ENCODE results near the gene SYTL2.

Gene SYTL2

DNA sequence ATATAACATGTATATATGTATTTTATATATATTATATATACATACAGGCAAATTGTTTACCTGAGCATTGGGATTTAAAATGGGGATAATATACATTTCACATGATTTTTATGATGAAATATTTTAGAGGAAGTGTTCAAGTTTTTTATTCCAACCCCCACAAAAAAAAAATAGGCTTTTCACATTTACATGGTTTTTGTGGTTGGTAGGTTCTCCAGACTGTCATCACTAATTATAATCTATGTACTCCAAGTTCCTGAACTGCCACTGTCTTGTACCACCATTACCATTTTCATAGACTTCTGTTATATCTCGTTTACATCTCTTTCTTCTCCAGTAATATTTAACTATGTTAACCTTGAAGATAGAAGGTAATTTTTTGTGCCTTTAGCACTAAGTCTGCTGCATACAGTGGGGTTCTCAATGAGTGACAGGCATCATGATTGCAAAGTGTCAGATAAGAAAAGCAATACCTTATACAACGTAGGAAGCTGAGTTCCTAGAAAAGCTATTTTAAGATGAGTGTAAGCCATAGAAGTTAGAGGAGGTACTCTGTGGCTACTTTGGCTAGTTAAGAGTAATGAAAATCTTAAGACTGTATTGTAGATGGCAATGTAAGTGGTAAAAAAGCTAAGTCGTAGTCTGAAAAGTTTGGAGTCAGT lies 158.0 kb downstream of the SYTL2 start:
- DNase-seq (ENCODE audit: low spot score) = no peak

DNA sequence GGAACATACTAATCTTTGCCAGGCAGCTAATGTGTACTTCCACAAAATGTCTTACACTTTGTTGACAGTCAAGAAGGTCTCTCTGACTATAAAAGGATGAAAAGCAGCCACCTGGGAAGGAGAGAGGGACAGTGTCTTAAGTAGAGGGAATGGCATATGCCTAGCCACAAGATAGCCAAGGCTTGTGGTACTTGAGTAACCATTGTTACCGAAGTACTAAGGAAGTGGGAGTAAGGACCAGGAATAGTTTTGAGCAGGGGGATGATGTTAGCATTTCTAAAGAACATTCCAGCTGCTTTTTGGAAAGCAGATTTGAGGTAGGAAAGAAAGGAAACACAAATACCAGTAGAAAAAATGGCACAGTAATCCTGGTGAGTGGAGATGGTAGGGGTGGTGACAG lies 159.8 kb downstream of the SYTL2 start:
- no peak for DNase-seq (ENCODE audit: low spot score)

DNA sequence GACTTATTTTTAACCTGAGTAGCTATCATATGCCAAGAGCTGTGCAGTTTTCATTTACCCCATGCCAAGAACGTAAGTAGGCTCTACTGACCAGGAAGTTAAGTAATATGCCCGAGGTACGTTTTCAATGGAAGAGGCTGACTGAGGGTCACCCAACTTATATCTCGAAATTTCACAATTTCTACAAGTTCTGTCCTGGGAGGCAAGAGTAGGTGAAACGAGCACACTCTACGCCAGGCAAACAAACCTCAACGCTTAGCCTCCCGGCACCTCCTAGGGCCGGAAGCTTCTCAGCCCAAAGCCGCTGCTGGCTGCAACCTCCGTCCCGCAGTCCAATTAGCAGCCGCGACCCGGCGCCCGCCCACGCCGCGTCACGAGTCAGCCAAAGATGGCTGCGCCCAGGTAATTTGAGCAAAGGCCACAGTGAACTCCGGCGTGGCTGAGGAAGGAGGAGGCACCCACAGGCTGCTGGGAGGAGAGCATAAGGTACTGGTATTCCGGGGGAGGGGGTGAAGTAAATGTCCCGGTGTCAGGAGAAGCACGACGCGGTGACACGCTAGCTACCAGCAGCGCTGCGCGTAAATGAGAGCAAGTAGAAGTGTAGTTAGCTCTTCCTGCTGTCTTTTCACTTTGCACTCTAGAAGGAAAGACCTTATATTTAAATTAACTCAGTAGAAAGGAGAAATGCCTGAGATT lies 163.2 kb downstream of the SYTL2 start, which contains the start of gene TMEM126A:
Gene TMEM126A (plus strand): TSS at position 364 of the 696 bp plus-strand sequence. CDS start 2,289 bp downstream, outside the sequence.
- DNase-seq (ENCODE audit: low spot score) = peak; percentile 84

DNA sequence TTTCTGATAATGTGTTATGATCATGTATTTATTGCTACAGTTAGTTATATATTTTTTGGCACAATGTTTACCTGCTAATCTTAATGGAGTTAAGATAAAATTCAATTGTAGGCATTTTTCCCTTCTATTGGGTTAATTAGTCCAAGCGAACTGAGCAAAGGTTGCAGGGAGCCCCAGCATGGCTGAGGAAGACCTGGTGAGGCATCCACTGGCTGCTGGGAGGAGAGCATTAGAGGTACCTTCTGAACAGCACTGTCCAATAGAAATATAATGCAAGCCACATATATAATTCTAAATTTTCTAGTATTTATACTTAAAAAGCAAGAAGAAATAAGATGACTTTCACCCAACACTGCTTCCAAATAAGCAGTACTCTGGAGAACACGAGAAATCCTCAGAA lies 163.9 kb downstream of the SYTL2 start:
- DNase-seq (ENCODE audit: low spot score) = no peak
